Glomerular visceral epithelial cell (primary cell): ENCODE measurements around the gene AP4B1.
"Not testable (repeated sequence)": the region's sequence is repeated elsewhere in the genome, so short reads cannot be mapped to it uniquely, and the experiment has no call there.

Experiments used
- DNase-seq: peaks from one replicate; pipeline ENCODE4 v3.0.0-alpha.2; 2016; ENCODE audit errors: extremely low spot score

Gene AP4B1

DNA sequence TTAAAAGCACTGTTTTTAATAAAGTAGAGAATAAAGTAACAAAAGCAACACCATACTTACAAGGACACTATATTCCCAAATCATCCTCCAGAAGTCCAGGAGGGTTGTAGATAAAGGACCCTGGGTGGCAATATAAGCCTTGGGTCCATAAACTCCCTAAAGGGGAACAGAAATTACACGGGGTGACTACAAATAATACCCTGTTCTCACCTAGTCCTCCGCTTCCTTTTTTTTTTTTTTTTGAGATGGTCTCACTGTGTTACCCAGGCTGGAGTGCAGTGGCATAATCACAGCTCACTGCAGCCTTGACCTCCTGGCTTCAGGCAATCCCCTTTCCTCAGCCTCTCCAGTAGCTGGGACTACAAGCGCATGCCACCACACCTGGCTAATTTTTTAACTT lies 46.2 kb downstream of the AP4B1 start:
- DNase-seq: no peak

DNA sequence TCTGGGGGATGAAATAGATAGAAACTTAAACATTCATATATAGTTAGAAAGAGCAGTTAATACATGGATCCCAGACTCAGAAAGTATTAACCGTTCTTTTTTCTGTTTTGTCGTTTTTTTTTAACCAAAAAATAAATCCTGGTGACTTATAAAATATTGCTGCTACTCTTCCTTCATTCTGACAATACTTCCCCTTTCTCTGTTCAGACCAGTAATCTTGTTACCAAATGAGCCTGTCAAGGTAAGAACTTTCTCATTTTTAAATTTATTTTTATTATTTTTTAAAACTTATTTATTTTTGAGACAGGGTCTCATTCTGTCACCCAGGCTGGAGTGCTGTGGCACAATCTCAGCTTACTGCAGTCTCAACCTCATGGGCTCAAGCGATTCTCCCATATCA lies 46.8 kb downstream of the AP4B1 start:
- DNase-seq: no peak

- DNase-seq: no peak
These were observed 48.2 kb downstream of the AP4B1 start for GRCh38 chr1:113856401-113856790.

DNA sequence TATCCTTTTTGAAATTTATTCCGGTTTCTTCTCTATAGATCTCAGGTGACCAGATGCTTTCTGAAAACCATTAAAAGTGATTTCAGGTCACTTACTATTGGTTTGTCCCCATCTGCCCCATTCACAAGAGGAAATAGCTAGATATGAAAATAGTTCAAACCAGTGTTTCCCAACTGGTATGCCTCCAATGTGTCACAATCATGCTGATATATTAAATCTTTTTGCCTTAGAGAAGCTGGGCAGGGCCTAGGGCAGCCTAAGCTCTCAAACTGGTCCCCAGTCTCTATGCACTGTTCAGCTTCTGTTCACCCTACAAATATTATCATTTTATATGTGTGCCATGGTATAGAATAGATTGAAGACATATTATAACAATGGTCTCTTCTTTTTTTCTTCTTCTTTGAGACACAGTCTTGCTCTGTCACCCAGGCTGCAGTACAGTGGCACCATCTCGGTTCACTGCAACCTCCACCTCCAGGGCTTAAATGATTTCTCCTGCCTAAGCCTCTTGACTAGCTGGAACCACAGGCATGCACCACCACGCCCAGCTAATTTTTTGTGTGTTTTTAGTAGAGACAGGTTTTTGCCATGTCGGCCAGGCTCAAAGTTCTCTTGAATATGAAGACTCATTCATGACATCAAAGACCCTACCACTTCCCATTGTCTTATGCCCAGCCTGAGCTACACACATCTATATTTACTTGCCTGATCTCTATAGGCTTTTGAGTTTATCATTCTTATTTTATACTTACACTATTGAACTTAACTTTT lies 48.8 kb downstream of the AP4B1 start:
- no peak for DNase-seq

GRCh38 chr1:113854234-113854633 lies 50.4 kb downstream of the AP4B1 start:
- DNase-seq: no peak

DNA sequence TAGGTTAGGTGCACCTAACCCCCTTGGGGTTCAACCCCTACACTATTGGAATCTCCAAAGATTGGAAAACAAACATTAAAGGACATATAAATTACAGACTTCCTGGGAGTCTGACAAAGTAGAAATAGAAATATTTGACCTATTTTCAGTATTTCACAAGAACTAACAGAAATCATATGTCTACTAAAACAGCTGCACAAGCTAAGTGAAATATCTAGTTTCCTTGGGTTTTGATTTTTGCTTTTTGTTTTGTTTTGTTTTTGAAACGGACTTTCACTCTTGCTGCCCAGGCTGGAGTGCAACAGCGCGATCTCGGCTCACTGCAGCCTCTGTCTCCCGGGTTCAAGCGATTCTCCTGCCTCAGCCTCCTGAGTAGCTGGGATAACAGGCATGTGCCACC lies 51.9 kb downstream of the AP4B1 start:
- DNase-seq: not testable (repeated sequence)

GRCh38 chr1:113850127-113850796 lies 54.3 kb downstream of the AP4B1 start:
- no peak for DNase-seq

DNA sequence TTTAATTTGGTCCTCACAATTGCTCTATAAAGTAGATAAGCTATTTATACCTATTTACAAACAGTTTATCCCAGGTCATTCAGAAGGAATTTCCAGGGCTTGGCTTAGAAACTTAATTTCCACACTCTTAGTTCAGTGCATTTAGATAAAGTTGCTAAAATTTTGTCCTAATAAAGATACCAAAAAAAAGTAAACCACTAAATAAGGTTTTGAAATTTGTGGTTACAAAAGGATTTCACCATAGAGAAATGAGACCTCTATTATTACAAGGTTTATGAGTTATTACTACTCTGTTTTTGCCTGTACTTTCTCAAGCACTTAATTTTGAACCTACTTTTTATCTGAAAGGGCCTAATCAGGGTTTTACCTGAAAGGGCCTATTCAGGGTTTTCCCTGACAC lies 55.5 kb downstream of the AP4B1 start:
- DNase-seq: no peak

DNA sequence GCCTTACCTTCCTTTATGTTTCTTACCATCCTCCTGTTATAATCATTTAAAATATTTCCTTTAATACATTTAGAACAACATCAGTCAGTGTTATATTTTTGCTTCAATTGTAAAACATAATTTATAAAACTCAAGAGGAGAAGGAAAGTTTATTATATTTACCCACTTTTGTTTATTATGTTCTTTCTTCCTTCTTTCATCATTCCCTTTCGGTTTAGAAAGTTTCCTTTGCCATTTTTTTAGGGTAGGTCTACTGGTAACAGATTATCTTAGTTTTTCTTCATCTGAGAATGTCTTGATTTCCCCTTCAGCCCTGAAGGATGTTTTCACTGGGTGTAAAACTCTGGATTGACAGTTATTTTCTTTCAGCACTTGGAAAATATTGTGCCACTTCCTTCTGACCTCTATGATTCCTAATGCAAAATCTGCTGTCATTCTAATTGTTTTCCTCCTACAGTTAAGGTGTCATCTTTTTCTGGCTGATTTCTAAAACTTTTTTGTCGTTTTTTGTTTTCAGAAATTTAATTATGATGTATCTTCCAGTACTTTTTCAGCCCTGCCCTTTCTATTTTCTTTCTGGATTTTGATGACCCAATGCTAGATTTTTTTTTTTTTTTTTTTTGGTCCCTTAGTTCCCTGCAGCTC lies 58.1 kb downstream of the AP4B1 start:
- no peak for DNase-seq
